ENCODE results near the gene NFATC2.

DNA sequence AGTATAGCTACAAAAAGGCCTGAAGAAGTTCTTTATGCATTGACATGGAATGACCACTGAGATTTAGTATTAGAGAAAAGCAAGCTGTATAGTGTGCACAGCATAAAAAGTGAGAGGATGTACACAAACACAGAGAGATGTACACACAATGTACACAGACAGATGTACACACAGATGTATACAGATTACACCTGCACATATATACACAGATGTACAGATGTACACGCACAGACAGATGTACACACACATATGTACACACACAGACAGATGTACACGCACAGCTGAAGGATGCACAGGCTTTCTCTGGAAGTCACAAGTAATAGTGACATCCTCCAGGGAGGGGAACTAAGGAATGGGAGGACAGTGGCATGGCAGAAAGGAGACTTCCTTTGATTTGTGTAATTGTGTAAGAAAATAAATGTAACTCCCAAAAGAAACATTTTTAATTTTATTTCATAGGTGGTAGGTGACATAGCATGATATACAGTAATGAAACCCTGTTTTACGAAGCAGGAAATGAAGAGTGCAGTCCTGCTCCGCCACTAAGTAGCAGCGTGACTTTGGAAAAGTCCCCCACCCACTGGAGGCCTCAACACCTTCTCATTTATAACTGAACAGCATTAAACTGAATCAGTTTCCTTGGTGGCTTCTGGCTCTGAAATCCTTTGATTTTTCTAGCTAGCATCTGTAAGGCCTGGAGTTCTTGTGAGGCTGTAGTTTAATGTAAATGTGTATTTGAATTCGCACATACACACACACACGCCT is 14.1 kb downstream of the NFATC2 start:
- TF ChIP-seq EZH2 (IDR thresholded peaks at IDR 0.05; ENCODE audit: borderline replicate concordance) (no peak), EZH2phosphoT487 (IDR thresholded peaks at IDR 0.05; ENCODE audit: low read depth, severe bottlenecking, unreplicated experiment) (no peak)
- TF ChIP-seq, protein P1, sequence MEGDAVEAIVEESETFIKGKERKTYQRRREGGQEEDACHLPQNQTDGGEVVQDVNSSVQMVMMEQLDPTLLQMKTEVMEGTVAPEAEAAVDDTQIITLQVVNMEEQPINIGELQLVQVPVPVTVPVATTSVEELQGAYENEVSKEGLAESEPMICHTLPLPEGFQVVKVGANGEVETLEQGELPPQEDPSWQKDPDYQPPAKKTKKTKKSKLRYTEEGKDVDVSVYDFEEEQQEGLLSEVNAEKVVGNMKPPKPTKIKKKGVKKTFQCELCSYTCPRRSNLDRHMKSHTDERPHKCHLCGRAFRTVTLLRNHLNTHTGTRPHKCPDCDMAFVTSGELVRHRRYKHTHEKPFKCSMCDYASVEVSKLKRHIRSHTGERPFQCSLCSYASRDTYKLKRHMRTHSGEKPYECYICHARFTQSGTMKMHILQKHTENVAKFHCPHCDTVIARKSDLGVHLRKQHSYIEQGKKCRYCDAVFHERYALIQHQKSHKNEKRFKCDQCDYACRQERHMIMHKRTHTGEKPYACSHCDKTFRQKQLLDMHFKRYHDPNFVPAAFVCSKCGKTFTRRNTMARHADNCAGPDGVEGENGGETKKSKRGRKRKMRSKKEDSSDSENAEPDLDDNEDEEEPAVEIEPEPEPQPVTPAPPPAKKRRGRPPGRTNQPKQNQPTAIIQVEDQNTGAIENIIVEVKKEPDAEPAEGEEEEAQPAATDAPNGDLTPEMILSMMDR (IDR thresholded peaks at IDR 0.05; ENCODE audit: poor library complexity), result no peak
